GM21447 (cell line): ENCODE results near the gene FOXD4L3.
"Not testable (repeated sequence)": the region's sequence is repeated elsewhere in the genome, so short reads cannot be mapped to it uniquely, and the experiment has no call there.

Source experiments
- ATAC-seq: cut with Tn5 transposase; IDR thresholded peaks from one replicate; pipeline ENCODE4 v1.9.1; 2021; ENCODE audit not compliant: unreplicated experiment

Gene FOXD4L3

DNA sequence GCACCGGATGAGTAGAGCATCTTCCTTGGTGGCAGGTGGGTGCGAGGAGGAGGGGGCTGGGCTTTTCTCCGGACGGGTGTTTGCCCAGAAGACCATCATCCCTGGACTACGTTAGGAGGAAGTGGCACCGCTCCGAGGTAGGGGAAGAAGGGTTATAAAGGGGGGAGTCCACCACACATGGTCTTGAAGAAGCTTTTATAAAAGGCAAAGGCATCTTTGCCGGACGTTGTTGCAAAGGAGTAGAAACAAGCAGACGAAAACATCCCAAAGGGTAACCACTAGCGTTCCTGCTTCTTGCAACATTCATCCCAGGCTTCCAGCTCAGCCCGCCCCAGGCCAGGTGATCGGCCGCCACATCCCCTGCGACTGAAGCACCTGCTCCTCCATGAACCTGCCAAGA is at the start of gene FOXD4L3:
FOXD4L3 (plus strand) TSS at position 301 of the 400 bp plus-strand sequence; CDS start at position 386, 85 bp downstream.
- ATAC-seq: not testable (repeated sequence)

DNA sequence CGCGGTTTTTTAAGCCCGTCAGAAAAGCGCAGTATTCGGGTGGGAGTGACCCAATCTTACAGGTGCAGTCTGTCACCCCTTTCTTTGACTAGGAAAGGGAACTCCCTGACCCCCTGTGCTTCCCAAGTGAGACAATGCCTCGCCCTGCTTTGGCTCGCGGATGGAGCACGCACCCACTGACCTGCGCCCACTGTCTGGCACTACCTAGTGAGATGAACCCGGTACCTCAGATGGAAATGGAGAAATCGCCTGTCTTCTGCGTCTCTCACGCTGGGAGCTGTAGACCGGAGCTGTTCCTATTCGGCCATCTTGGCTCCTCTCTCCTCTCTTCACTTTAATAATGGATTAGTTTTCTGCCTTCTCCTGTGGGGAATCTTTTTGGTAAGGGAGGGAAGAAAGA is 21.6 kb upstream of the FOXD4L3 start:
- not testable (repeated sequence) for ATAC-seq

DNA sequence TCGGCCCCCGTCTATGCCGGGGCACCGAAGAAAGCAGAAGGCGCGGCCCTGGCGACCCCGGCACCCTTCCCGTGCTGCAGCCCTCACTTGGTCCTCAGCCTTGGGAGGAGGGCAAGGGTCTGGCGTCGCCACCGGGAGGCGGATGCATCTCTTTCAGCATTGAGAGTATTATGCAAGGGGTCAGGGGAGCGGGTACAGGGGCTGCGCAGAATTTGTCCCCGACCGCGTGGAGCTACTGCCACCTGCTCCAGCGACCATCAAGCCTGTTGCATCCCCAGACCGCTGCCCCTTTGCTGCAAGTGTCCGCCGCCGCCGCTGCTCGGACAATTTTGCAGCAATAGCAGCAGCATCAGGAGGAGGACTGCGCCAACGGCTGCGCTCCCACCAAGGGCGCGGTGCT is 1.1 kb downstream of the FOXD4L3 start:
- not testable (repeated sequence) for ATAC-seq

DNA sequence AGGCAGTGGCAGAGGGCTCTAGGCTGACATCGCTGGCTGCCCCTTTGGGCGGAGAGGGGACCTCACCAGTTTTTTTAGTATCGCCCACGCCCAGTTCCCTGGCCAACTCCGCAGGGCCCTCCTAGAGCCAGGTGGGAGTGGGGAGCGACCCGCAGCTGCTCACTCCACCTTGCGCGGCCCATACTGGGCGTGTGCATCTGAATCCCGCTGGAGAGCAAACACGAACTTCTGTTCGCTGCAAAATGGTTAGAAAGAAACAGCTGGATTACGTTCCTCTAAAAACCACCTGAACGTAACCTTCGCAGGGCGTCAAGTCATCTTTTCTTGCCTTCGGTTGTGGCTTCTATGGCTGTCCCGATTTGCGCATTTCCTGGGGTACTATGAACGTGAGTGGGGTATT is 1.5 kb downstream of the FOXD4L3 start:
- not testable (repeated sequence) for ATAC-seq

DNA sequence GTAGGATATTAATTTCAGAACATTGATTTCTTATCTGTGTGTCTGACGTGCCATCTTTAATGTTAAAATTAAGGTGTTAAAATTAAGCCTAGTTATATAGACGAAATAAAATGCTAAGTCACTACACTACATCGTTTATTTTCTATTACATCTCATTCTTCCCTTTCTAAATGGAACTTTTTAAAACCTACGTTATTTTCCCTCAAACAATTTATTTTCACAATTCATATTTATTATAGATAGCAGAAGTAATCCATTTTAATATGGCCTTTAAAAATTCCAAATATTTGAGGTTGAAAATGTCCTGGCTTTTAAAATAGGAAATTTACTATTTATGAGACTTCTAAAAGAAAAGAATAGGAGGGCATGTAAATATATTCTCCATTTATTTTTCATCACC is 2.1 kb downstream of the FOXD4L3 start:
- ATAC-seq: not testable (repeated sequence)

DNA sequence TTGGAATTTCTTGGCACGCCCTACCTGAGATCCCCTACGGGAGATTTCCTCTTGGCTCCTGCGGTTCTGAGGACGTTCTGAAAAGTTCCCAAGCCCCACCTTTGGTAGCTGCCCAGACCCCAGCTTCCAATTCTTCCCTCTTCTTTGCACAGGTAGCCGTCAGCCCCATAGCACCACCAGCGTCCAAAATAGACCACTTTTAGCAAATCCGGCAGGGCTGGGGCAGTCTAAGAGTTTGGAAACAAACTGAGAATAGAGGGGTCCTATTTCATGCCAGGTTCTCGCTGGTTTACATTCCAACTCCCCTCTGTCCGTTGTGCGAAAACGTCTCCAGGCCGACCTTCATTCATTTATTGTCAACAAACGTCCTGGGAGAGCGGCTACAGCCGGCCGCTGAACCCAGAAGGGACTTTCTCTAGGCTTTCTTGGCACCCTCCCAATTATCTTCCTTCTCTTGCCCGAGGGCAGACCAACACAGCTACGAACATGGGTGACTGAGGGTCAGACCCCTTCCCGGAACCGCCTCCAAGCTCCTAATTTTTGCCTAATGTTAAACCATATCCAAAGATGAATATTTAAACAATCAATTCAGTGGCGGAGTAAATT is 3.1 kb downstream of the FOXD4L3 start:
- not testable (repeated sequence) for ATAC-seq

DNA sequence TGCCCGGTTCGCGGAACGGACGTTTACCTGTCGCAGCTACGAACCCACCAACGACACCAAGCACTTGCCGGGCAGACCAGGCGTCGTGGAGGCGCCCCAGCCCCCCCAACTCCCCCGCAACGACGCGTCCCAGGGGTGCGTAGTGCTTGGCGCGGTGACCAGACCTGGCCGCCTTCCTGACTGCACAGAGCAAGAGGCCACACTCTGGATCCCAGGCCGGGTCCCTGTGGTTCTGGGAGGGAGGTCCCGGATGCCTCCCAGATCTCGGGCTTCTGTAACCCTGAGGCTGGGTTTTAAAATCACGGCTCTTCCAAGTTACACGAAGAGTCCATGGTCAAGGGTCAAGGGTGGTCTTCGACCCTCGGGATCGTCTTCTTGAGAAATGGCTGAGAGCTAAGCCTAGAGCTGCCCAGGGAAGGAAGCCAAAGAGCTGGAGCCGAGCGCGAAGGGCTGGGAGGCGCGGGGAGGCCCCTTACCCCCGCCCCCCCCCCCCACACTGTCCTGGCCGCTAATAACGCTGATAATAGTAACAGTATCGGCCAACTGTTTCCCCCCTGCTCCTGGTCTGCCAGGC is 3.8 kb downstream of the FOXD4L3 start:
- not testable (repeated sequence) for ATAC-seq

DNA sequence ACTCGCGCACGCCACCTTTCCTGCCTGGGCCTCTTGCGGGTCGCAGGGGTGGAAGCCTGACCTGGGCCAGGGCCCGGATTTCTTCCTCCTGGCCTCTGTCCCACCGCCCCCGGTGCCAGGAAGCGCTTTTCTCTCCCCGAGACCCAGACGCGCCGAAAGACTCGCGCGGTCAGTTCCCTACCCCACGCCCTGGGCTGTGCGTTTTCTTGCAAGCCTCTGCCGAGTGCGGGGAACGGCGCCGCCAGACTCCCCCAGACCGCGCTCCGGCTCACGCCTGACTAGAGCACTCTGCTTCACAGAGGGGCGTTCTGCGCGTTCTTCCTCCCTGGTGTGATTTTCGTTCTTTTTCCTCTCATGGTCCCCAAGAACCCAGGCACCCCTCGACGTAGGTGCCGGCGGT is 4.5 kb downstream of the FOXD4L3 start:
- ATAC-seq: not testable (repeated sequence)

DNA sequence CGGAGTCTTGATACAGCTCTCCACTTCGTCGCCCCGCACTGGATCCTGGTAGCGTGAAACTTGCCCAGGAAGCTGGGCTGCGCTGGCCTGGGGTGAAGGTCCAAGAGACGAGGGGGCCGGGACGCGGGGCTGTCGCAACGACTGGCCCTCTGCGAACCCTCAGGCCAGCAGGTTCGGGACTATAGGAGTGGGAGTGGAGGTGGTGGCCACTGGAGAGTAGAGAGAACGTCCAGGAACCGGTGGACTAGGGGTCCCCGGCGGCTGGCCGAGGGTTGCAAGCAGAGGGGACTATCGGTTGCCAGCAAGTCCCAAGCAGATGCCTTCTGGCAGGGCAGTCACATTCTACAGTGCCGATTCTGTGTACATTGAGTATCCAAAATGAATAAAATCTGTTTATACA is 5.0 kb downstream of the FOXD4L3 start:
- not testable (repeated sequence) for ATAC-seq

DNA sequence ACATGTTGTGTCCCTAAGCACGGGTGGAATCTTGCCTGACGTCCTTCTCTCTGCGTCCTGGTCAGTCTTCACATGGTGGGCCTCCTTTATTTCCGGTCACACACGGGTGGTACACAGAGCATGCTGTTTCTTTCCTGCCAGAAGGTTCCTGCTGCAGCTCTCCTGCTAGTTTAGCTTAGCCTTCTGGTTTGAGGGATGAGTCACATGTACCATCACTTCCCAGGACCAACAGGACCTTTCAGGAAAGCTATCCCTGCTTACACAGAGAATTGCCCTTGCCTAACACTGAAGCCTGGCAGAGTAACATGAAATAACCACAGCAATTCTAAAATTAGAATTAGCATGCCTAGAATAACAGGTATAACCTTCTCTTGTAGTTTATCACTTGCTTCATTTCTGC is 8.5 kb downstream of the FOXD4L3 start:
- not testable (repeated sequence) for ATAC-seq

DNA sequence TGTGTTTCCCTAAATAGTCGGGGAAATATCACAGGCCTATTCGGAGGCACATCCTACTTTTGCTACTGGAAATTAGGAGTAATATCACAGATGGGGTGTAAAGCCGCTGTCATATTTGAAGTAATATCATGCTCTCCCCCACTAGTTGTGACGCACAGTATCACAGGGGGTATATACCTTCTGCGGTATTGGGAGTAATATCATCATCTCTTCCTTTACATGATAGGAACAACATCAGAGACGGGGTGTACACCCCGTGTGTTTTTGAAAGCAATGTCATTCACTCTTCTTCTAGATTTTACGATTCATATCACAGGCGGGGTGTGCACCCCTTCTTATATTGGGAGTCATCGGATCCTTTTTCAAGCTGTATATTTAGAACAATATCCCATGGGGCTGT is 15.5 kb downstream of the FOXD4L3 start:
- not testable (repeated sequence) for ATAC-seq

DNA sequence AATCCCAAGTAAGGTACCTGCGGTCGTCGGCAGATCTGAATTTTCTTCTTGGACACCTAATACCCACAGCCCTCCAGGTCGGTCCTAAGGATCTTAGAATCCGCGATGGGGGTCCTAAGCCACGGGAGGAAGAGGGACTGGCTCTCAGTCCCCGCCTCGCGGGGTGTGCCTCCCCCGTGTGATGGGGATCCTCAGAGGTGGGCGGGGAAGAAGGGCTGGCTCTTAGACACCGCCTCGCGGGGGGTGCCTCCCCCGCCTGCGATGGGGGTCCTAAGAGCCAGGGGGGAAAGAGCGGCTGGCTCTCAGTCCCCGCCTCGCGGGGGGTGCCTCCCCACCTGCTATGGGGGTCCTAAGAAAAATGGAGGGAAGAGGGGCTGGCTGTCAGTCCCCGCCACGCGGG is 21.1 kb downstream of the FOXD4L3 start:
- not testable (repeated sequence) for ATAC-seq

DNA sequence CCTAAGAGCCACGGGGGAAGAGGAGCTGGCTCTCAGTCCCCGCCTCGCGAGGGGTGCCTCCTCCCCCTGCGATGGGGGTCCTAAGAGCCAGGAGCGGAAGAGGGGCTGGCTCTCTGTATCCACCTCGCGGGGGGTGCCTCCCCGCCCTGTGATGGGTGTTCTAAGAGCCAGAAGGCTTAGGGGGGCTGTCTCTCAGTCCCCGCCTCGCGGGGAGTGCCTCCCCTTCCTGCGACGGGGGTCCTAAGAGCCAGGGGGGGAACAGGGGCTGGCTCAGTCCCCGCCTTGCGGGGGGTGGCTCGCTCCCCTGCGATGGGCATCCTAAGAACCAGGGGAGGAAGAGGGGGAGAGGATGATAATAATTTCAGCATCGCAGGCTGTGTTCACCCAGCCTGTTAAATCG is 21.9 kb downstream of the FOXD4L3 start:
- ATAC-seq: not testable (repeated sequence)

DNA sequence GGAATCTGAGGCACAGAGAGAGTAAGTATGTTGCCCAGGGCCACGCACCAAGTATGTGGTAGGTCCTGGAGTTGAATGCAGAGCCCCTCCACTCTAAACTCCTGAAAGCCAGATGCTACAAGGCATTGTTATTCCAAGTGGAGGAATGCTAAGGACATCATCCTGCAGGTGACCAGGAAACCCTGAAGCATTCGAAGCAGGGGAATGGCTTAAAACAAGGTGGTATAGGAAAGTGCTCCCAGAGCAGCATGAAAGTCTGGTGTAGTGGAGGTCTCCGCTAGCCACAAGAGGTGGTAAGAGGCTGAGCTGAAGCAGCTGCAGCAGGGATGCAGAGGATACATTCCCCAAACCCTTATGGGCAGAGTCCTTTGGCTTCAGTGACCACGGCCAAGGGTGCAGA is 26.4 kb downstream of the FOXD4L3 start:
- ATAC-seq: not testable (repeated sequence)

DNA sequence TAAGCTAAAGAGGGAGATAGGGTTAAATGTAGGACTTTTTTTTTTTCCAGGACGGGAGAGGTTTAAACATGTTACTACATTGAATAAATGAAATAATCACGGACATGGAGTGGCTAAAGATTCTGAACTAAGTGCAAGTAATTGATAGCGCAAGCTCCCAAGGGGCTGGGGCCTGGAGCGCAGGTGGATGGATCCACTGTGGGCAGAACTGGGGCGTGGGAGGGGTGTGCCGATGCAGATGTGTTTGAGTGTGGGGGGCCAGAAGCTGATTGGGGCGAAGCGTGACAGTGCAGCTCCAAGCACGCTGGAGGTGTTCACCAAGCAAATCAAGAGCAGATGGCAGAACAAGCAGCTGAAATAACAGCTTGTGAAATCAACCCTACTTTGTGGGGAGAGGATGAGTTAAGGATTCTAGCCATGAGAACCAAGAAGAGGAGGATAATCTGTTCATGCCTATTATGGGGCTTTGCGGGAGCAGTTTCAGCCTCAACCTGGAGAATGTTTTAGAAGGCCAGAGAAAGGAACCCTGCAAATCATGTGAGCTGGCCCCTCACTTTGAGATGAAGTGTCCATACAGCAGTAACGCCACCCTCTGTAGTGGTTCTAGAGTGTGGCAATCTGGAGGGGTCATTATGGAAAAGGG is 28.0 kb downstream of the FOXD4L3 start:
- not testable (repeated sequence) for ATAC-seq

DNA sequence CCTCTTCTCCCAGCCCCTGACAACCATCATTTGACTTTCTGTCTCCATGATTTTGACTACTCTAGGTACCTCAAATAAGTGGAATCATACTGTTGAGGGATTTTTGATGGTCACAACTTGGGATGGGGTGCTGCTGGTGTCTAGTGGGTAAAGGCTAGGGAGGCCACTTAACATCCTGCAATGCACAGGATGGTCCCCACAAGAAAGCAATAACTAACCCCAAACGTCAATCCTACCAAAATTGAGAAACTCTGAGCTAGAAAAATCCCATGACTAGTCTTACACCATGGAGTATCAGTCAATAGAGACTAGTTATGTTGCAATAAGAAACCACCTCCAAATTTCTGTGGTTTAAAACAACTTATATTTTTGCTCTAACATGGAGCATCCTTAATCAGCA is 29.5 kb downstream of the FOXD4L3 start:
- not testable (repeated sequence) for ATAC-seq

DNA sequence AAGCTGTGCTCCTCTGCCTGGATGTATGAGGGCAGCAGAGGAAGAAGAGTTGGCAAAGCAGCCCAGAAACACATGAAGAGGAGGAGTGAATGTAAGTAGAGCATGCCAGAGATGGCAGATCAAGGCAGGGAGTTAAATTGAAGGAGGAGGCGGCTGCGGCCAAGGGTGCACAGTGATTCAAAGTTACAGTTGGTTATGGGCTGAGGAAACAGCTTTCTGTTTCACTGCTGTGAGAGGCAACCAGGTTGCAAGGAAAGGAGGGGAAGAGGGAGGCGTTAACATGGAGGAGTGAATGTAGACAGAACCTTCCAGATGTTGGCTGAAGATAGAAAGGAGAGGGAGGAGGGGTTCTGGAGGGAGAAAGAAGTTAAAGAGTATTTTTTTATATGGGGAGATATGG is 33.3 kb downstream of the FOXD4L3 start:
- ATAC-seq: not testable (repeated sequence)

DNA sequence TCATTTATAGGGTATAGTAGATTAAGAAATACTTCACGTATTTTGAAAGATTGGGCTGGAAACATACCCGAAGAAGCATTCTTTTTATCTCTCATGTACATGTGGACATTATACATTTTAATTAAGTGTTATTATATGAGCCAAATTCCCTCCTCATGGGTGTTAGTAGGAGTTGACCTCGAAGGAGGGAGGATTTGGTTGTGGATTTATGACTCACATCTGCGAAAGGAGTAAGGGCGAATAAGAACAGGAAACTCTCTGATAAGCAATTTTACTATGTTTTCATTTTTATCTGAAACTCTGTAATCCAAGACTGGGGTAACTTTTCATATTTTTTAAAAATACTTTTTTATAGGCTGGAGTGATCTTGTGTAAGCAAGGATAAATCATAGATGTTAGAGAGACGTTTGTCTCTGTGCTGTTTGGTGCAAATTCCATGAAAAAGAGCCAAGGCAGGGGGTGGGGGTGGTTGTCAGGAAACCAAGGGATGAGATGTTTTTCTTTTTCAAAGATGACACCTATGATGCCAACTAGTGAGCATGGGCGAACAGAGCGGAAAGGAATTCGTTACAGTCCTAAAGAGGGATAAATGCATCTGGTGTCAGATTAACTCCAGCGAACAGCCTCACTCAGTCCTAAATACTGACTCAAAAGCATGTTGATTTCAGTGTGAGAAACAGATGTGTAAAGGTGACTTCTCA is 34.1 kb downstream of the FOXD4L3 start:
- not testable (repeated sequence) for ATAC-seq

DNA sequence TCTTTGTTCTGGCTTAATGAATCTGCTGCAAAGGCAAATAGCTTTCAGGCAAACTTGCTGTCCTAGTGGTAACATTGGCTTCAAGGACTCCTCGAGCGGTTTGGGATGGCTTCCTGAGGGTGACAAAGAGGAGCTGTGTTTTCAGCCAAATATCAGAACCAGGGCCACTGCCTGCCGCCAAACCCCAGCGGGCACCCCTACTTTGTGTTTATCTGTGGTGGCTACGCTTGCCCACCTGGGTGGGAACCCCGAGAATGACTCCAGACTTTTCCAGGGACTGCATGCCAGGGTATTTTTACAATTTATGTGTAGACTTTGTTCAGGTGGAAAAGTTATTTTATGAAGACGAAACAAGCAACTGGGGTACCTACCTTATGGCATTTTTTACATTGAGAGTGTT is 35.3 kb downstream of the FOXD4L3 start:
- ATAC-seq: not testable (repeated sequence)

DNA sequence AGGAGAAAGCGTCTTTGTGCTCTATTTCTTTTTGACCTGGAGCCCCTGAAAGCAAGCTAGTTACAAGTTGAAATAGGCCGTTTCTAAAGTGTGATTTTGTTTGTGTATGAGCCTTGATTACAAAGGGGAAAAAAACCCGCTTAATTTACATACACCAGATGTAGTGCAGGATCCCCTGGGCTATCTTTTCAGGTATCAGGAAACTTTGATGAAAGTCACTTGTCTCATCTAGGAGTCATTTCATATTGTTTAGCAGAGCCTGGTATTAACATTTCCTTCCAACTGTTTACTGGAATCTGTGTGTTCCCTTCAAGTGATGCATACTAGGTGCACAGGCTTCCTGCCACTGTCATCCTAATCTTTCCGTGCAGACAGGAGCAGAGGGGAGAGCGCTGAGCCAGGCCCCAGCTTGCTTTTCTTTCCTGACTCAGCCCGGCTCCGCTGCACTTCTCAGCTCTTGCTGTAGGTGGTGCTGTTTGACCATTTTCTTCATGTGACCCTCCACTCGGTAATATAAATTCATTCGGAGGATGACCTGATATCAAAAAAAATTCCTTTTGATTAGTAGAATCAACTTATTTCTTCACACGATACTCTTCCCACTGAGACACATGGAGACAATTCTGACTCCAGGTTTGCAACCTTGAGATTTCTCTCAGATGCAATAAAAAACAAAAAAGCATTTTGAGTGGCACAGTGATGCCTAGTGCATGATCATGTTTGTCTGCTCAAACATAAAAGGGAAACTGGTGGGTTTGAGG is 39.8 kb downstream of the FOXD4L3 start:
- peak; percentile 83 for ATAC-seq

DNA sequence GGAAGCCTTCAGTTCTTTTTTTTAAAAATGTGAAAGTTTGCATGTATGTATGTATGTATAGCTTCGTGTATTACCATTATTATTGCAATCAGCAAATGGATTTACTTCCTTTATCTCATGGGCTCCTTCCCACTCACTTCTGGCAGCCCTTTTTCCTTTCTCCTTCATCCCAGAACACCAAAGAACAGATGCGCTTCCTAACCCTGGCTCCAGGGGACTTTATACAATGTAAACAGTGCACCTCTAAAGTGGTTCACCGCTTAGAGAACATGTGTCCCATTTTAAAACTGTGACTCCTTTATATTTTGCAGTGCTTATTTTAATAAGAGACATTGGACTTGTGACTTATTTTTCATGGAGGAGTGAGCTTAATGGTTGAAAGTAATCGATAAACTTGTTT is 40.6 kb downstream of the FOXD4L3 start:
- not testable (repeated sequence) for ATAC-seq
